DMS53 treated with DMSO at 0.1 percent for 48 hours (cell line): ENCODE results near the gene TUNAR.
"Not testable (repeated sequence)": the region's sequence is repeated elsewhere in the genome, so short reads cannot be mapped to it uniquely, and the experiment has no call there.

Source experiments
- DNase-seq: peaks from one replicate; lab custom pipeline; 2025; ENCODE audit not compliant: unreplicated experiment; lab: John Stamatoyannopoulos, UW

TUNAR gene

GRCh38 chr14:95968048-95968447 is 91.4 kb downstream of the TUNAR start:
- not testable (repeated sequence) for DNase-seq
